ENCODE data around the gene ZNF44.

ZNF44 gene

DNA sequence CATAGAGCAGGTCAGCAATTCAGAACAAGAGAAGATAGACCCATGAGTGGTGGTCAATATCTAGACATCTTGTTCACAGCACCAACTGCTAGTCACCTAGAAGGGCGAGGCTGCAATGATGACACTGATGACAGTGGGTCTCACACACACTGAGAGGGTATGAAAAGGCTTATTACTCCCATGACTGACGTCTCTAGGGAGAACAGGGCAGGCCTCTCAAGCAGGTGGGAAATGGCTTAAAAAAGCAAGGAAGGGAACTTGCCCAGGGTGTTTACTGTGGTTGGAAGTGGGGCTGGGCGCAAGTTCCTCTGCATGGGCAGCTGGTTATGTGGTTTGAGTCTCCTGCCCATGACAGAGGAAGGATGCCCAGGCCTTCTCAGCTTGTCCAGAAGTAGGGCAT lies 33.8 kb downstream of the ZNF44 start:
- no peak for DNase-seq

- DNase-seq: no peak
Observed at GRCh38 chr19:12260236-12260635, 34.4 kb downstream of the ZNF44 start.

DNA sequence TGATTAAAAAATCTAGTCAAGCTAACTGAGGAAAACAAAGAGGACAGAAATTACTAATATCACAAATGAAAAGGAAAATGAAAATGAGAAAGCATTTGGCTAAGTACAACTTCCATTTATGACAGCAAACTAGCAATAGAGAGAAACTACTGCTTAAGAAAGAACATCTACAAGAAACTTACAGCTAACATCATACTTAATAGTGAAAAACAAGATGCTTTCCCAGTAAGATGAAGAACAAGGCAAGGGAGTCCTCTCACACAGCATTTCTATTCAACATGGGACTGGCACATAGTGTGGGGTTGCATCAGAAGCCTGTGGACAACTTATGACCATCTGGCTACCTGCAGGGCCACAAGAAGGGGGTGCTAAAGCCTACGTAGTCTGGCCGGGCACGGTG lies 39.3 kb downstream of the ZNF44 start:
- no peak for DNase-seq

GRCh38 chr19:12247644-12248222 lies 47.0 kb downstream of the ZNF44 start:
- DNase-seq: no peak

- DNase-seq: no peak
Observed at GRCh38 chr19:12244370-12244769, 50.3 kb downstream of the ZNF44 start.

DNA sequence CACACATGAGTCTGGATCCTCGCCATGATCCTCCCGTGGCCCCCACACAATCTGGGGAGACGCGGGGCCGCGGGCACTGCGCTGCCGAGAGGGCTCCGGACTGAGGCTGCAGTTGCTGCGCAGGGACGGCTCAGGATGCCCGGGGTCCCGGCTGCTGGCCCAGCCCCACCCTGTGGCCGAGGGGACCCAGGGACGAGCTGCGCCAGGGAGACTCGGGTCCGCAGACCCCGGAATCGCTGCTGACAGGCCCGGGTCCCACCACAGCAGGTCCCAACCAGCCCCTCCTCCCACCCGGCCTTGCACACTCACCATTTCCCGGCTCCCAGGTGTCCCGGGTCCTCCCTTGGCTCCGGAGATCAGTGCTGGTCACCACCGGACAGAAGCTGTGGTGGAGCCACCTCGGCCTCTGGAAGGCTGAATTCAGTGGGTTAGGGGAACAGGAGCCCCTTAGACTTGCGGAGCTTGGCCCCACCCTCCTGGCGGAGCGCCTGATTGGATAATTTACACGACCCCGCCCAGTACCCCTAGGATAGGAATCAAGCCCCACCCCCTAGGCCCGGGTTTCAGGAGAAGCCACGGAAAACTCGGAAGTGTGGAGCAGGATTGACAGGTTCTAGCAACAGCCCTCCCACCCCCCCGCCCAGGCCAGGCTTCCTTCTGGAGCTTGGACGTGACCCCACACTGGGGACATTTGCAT lies 57.4 kb downstream of the ZNF44 start:
- no peak for DNase-seq

GRCh38 chr19:12232961-12233360 lies 61.7 kb downstream of the ZNF44 start:
- no peak for DNase-seq

DNA sequence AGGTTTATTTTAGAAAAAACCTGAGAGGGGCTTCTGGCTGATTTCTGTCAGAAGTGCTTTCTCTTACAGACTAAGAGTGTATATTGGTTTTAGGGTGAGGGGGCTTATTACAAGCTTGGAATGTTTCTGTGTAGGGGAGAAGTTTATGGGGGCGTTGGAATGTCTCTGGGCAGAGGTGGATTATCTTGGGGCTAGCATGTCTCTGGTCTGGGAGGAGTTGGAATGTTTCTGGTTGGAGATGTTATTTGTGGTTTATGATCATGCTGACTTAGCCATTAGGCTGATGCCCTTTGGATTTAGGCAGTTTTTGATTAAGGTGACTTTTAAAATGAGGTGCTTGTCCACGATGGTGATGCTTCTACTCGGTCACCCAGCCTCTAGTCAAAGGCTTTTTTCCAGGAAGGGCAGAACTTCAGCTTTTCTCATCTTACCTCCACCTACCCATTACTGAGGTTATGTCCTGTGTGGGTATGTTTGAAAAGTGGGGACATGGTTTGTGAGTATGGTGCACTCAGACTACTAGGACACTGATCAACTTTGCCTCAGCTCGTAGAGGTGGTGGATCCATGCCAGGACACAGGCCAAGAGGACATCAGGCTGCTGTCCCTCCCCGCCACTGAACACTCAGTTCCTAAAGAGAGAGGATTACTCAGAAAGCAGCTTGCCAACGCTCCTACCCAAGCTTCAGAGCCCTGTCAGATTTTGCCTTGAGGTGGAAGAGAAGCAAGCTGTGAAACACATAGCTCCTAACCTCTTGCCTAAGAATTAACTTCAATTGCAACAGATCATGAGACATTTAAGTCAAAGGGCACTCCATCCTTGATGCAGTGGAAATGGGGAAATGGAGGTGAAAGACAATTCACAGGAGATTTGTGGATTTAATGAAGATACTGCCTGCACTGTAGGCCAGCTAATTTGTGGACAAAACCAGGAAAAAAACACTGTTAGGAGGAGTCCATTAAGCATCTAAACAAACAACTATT lies 63.6 kb downstream of the ZNF44 start:
- DNase-seq: no peak

DNA sequence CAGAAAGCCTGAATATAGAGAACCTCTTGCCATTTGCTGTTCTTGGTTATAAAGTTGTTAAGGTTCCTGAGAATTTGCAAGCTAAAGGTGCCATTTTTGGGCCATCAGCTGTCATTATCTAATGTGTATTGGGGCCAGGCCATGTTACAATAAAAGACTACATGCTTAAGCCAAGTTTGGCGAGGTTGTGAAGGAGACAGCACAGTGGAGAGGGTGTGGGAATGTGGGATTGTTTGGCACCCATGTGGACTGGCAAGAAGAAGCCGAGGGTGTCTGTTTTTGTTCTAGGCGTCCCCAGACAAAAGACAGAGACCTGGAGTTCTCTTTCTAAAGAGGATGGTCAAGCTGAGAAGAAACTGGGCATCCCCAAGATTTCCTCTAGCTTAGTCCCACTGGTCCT lies 64.7 kb downstream of the ZNF44 start:
- no peak for DNase-seq

DNA sequence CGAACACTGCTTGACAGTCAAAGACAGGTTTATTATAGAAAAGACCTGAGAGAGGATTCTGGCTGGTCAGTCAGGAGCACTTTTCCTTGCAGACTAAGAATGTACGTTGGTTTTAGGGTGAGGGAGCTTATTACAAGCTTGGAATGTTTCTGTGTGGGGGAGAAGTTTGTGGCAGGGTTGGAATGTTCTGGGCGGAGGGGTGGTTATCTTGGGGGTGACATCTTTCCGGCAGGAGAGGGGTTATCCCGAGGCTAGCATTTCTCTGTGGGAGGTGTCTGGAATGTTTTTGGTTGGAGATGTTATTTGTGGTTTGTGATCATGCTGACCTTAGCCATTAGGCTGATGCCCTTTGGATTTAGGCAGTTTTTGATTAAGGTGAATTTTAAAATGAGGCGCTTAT lies 70.0 kb downstream of the ZNF44 start:
- DNase-seq: no peak

GRCh38 chr19:12222980-12223630 lies 71.6 kb downstream of the ZNF44 start:
- no peak for DNase-seq
